ENCODE measurements around the gene C4B.

GRCh38 chr6:32073101-32073500, 58.5 kb downstream of the C4B start:
- TF ChIP-seq CTCF (IDR thresholded peaks at IDR 0.05) = no peak
- no peak for TF ChIP-seq ZFX (IDR thresholded peaks at IDR 0.05; ENCODE audit: borderline replicate concordance)

Data from 22Rv1 (cell line).